Measurements from ENCODE around the gene OOSP4A.

OOSP4A gene

DNA sequence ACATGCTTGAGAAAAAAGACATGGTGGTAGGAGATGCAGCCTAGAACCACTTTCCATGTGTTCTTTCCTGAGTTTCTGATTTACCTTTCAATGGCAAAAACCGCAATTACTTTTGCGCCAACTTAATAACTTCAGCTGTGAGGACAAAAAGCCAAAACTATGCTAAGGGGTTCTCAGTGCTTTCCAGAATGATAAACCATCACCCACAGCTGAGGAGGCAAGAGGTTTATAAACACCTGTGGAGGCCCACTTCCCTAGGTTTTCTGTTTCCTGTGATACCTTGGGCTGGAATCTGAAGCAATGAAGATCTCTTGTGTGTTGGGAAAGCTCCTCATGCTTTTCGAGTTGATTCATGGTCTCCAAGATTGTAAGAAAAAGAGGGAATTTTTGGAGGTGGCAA lies at the start of gene OOSP4A:
Gene OOSP4A, plus strand, starts transcription at position 301 of the 400 bp plus-strand sequence. Its CDS starts 0 bp downstream, at position 301.
- no peak for DNase-seq

DNA sequence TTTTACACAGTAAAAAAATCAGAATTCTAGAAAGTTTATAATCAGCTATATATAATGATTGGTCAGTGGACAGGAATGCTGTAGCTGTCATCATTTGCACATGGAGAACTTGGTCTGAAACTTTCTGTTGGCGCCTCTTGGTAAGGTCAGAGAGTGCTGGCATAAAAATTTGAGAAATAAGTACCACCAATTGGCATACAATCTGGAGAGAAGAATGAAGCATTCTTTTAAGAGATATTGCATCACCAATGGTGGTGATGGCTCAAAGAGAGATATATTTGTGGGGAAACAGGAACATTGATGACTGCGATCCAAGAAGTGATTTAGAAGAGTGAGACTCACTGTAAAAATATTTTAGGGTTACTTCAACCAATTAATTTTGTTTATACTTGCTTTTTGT lies 45.4 kb upstream of the OOSP4A start:
- no peak for DNase-seq

DNA sequence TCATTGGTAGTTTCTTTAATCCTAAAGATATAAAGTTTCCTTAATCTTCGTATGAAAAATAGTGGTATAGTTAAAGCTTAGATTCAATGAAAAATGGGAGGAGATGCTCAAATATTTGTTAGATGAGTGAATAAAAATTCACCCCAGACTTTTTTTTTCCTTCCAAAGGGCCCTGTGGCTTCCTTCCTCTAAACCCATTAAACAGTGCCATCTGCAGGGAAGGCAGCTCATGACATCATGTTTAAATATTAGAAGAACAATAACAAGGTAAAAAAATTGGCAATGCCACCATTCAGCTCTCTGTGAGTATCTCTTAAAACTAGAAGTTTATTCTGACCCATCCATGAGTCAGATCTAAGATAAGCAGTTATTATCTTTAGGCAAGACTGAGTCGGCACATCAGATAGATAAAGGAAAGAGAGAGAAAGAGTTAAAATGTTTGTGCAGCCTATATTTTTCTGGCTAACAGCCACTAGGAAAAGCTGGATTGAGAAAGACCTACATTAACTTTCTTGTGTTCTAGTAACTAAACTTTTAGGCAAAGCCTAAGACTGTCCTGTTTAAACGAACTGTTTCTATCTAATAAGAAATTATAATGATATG lies 44.7 kb upstream of the OOSP4A start:
- DNase-seq: peak; percentile 52

DNA sequence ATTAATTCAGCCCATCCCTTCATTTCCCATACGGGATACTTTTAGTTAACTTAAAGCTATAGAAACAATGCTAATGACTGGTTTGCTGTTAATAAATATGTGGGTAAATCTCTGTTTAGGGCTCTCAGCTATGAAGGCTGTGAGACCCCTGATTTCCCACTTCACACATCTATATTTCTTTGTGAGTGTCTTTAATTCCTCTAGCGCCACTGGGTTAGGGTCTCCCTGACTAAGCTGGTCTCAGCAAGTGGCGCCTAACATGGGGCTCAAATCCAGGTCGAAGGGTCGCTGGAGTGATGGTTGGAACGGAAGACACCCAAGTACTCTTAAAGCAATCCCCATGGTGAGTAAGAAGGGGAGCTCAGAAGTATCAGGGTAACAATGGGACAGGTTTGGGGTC lies 40.0 kb upstream of the OOSP4A start:
- DNase-seq: no peak

DNA sequence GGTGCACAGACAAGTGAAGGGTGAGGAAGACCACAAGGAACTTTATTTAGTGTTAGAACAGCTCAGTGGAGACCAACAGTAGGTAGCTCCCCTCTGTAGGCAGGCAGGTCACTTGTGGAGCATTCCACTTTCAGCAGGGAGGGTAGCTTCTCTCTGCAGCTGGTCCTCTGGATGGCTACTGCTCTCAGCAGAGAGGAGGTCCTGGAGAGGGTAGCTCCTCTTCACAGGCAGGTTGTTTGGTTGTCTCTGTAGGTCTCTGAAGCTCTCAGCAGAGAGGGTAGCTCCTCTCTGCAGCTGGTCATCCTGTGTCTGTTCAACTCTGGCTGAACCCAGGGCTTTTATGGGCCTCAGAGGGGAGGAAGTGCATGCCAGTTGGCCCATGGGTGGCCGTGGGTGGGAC lies 32.1 kb upstream of the OOSP4A start:
- no peak for DNase-seq

DNA sequence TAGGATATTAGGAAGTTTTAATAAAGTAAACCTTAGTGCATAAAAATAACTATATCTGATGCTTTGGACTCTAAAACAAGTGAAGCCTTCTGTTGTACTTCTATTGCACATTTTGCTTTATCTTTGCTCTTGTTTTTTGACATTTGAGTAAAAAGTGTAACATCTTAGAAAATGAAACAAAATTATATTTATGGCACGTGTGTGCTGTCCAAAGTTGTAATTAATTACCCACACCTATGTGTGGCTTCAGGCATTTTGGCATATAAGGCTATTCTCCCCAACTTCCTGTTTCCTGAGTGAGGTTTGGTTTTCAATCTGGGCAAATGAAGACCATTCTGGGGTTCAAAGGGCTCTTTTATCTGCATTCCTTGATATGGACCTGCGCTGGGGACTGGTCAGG lies 25.7 kb upstream of the OOSP4A start, which contains the start of gene OOSP1:
Gene OOSP1, plus strand, starts transcription at position 301 of the 400 bp plus-strand sequence. Its CDS starts 23 bp downstream, at position 324.
- DNase-seq: no peak

DNA sequence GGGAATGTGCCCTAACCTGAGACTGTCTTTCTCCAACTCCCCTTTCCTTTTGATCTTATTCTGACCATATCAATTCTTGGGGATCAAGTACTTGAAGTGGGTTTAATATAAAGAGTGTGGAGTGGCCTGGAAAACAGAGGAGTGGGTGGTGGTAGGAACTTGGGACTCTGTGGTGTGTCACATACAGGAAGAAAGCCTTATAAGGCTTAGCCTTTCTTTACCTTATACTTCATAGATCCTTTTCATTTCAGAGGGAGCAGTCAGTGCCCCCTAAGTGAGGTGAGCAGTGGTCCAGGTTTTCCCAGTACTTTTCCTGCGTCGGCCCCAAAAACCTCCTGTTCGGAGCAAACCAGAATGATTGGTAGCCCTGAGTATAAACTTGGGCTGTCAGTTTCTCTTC lies 25.1 kb upstream of the OOSP4A start:
- DNase-seq: no peak

DNA sequence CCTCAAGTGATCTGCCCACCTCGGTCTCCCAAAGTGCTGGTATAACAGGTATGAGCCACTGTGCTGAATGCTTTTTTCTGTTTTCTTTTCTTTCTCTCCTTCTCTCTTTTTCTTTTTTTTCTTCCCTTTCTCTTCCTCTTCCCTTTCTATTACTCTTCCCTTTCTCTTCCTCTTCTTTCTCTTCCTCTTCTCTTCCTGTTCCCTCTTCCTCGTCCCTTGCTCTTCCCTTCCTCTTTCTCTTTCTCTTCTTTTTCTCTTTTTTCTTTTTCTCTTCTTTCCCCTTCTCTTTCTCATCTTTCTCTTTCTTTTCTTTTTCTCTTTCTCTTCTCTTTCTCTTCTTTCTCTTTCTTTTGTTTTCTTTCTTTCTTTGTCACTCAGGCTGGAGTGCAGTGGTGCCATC lies 24.4 kb upstream of the OOSP4A start:
- DNase-seq: no peak

DNA sequence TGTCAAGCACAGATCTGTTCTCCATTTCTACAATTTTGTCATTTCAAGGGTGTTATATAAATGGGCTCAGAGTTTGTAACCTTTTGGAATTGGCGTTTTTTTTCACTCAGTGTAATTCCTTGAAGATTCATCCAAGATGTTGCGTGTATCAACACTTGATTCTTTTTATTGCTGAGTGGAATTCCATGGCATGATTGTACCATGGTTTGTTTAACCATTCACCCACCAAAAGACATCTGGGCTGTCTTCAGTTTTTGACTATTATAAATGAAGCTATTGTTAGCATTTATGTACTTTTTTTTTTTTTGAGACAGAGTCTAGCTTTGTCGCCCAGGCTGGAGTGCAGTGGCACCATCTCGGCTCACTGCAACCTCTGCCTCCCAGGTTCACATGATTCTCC lies 22.7 kb upstream of the OOSP4A start:
- DNase-seq: no peak

DNA sequence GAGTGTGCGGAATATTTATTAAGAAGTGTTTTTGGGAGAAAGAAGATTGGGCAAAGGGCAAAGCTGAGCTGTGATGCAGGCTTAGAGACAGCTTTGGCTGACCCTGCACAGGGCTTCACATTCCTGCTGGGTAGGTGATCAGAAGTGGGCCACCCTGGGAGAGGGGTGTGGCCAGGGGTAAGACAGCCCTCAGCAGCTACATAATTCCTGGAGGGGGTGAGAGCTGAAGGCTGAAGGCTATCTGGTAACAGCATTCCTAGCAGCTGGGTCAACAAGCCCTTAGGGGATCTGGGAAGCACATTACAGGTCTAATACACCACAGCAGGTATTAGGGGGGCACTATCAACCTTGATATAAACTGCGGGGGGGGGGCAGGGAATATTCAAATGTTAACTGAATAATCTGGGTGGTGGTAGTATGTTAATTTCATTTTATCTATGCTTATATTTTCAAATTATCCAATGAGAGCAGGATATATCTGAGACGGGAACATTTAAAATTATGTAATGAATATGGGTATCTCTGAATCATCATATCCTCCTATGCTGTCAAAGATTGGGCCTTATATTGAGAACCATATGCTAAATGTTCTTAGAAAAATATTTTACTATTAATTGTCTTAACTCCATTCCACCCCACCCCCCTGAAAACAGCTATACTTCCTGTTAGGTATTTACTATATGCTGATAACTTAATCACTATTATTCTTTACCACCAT lies 19.7 kb upstream of the OOSP4A start:
- DNase-seq: no peak

DNA sequence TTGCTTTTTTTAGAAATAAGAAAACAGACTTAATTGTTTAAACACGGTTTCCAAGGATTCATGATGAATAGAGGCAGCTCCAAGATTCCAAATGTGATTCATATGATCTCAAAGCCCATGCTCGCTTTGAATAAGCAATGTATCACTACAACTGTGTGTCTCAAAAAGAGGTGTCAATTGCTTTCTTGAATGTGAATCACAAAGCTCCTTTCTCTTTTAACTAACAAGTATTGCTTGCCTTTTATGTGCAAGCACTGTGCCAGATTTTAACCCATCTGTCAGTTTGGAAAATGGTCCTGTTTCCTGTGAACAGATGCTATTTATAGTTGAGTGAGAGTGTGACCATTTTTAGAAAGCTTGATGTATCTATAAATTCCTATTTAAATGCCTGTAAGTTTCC lies 19.1 kb upstream of the OOSP4A start:
- DNase-seq: no peak

DNA sequence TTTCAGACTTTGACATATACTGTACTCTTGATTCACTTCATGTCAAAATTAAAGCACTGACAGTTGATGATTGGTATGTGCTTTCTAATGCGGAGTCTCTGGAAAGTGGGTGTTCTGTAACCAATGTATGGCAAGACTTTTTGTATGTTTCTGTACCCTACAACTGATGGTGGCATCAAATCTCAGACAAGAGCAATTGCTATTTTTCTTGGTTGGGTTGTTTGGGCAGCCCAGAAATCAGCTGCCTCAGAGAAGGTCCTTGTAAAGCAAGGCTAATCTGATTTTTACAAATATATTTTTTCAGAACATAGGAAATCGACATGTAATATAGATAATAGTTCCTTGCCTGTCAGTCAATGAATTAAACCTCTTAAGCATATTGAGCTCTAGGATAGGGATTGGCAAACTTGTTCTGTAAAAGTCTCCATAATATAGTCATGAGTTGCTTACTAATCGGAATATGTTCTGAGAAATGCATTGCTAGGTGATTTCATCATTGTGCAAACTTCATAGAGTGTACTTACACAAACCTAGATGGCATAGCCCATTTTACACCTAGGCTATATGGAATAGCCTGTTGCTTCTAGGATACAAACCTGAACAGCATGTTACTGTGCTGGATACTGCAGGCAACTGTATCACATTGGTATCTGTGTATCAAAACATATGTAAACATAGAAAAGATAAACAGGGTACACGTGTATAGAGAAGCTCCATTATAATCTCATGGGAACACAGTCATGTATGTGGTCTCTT lies 10.2 kb upstream of the OOSP4A start:
- no peak for DNase-seq

DNA sequence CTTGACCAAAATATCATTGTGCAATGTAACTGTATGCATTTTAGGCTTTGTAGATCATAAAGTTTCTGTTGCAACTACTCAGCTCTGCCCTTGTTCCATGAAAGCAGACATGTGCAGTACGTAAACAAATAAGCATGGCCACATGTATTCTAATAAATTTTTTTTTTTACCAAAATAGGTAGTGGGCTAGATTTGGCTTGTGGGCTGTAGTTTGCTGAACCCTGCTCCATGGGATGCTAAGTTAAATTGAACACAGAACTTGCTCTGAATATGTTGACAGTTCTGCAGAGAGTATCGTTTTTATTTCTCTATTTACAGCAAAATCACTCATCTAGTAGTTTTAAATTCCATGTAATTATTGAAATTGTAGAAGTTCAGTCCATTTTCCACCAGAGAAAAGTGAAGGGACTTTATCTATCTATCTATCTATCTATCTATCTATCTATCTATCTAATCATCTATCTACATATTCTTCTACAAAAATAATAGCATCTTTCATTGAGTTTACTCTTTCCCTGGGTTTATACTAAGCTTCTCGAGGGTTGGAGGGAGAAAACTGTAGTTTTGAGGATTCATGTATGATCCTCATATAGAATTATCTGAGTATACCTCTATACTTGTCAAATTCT lies 9.5 kb upstream of the OOSP4A start:
- DNase-seq: no peak

DNA sequence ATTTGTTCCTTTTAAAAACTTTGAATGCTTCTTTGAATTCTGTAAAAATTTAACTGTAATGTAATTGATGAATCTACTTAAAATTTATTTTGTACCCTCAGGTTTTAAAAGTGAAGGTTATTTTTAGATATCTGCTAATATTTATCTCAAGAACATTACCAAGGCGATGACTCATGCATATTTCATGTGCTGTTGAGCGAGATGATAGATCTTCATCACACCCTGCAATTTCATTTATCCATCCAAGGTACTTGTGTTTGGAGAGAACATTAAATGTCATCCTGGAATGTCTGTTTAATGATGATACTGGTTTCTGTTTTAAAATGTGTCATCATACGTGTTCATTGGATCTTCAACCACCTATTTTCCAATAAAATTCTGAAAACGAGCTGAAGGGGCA lies 6.7 kb upstream of the OOSP4A start:
- DNase-seq: no peak

DNA sequence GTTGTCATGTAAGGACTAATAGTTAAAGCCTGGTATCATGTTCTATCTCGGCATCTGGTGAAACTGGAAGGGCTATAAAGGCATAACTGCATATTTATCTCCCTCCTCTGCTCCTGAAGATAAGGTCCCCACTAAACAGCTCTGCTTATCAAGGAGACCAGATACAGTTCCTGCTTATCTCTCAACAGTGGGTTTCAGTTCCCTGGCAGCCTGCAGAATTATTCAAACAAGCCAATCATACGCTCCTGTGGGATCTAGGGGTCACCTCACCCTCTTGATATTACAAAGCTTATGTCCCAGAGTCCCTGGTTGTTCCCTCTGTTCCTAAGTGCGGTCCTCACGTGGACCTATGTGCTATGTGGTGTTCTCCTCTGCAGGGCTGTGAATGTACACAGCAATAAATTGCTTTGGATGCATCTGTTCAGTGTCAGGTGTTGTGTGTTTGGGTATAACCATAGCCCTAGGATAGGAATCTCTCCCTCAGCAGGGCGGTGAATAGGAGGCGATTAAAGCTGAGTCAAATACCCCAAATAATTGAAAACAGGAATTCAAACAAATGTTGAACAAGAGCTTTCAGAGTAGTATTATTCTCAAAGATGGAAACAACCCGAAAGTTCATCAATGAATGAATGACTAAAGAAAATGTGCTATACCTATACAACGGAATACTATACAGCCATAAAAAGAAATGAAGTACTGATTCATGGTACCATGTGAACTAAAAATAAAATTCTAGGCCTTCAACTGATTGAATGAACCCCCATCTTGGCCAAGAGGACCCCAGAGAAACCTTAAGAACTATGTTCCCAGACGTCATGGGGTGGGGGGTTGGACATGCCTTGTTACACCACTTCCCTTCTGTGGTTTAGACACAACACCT lies 3.1 kb upstream of the OOSP4A start:
- DNase-seq: no peak

DNA sequence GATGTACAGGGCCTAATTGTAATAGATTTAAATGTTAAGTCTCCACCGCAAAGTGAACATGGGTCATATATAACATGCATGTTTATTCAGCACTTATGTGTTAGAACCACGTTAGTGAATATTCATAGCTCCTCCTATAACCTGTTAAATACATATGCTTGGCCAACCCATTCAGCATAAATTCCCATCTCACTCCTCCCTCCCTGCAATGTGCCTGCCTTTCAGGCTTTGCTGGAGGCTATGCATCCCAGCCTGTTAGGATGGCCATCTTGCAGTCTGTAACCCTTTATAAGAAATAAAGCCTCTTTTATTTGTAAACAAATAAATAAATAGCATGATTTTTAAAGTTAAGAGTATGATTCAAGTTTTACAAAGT lies 1.7 kb upstream of the OOSP4A start:
- DNase-seq: no peak

DNA sequence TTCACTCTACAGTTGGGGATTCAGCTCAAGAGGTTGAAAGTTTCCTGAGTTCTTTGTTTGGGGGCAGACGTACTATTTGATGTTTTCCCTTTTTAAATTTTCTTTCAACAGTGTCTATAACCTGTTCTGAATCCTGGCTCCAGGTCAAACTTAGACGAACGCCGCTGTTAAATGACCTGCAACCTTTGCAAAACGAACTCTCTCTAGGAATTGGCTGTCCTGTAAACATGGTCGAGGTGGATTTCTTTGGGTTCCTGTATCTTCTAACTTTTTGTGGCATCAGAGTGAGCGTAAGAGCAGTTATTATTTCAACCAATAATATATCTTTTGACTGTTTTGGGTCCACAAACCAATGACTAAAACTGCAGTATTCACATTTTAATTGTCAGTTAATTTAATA lies 1.6 kb downstream of the OOSP4A start:
- DNase-seq: no peak

DNA sequence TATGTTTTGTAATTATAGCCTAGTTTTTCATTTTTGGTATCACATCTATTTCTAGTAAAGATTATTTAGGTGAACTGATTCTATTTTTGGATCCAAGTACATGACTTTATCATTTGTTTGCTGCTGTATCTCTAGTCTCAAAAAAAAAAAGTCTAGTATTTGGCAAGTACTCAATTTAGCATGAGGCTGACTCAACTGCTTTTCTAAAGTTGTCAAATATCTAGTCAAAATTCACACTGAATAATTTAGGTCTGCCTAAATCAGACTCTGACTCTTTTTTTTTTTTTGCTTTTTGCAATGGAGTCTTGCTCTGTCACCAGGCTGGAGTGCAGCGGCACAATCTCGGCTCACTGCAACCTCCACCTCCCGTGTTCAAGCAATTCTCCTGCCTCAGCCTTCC lies 2.4 kb downstream of the OOSP4A start:
- no peak for DNase-seq

DNA sequence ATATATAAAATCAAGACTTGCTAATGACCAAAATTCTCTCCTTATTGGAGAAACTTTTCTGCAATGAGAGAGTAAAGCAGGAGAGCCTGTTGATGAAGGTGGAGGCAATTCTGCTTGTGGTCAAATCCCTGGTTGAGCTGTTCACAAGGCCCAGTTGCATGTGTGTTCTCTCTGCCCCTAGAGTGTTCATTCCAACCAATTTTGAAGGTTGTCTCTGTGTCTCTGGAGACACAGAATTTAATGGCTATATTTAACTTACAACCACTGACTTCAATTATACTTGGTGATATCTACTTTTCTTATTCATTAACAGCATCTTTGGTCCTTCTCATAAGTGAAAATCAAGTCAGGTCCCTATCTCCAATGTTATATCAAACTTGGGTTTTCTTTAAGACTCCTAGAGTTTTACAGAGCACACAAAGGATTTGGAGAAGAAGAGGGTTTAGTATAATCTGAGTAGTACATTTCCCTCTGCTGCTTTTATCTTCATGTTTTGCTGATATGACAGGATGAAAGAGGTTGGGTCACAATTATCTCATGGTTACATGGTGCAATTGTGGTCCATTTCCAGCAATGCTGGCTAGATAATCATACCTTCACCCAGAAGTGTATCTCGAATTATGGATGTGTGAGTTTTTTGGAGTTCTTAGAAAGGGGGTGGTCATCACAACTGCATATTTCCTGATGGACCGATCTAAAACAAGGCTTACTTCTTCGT lies 4.0 kb downstream of the OOSP4A start:
- no peak for DNase-seq

DNA sequence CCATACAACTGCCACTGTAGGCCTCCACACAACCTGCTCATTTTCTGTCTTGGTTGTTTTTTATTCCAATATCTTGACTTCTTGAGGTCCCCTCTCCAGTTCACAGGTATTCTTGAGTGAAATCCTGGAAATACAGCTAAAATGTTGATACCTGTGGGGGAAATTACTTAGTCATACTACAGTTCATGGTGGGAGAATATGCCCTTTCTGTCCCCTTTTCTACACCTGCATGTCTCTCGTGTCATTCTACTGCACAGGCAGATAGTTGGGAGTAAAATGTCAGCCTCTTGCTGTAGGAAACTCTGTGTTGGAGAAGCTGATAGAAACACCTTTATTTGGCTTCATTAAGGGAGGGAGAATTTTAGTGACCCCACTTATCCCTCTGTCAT lies 4.6 kb downstream of the OOSP4A start:
- no peak for DNase-seq

DNA sequence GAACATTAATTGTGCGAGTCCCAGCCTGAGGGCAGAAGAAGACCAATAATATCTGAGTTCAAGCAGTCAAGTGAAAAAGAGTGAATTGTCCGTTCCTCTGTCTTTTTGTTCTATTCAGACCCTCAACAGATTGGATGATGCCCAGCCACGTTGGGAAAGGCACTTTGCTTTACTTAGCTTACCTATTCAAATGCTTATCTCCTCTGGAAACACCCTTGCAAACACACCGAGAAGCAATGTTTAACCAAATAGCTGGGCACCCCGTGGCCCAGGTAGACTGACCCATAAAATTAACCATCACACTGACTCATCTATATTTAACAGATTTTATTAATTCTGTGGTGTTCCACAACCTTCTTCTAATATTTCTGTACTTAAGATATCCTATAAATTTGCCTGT lies 9.3 kb downstream of the OOSP4A start:
- no peak for DNase-seq

Data from stimulated activated CD8-positive, alpha-beta memory T cell treated with anti-CD3 and anti-CD28 coated beads, Interleukin-4, amount 100 ng/mL, for 48 hours (primary cell).